Endodermal cell (in vitro differentiated cells): ENCODE data around the gene MFAP3L. TPM values are rescaled to one million over a fixed set of nuclear protein-coding genes. Genes with fewer than 3 reads are reported as not detected.

Experiments
- DNase-seq: peaks from one replicate; pipeline ENCODE4 v3.0.0-alpha.2; 2017
- H3K27ac ChIP-seq: 2 replicates; pipeline ENCODE4 v1.5.1; 2013; ENCODE audit warnings: mild to moderate bottlenecking, low read depth, low read length, moderate library complexity
- H3K27me3 ChIP-seq: 2 replicates; pipeline ENCODE4 v1.6.1; 2013; ENCODE audit warnings: mild to moderate bottlenecking, low read length, moderate library complexity; ENCODE audit not compliant: insufficient read depth, control insufficient read depth, poor library complexity, severe bottlenecking
- H3K36me3 ChIP-seq: 2 replicates; pipeline ENCODE4 v1.7.0; 2013; ENCODE audit warnings: mild to moderate bottlenecking, low read length, moderate library complexity; ENCODE audit not compliant: control insufficient read depth, insufficient read depth
- H3K4me1 ChIP-seq: one replicate; pipeline ENCODE4 v1.7.0; 2013; ENCODE audit warnings: low read length; ENCODE audit not compliant: control insufficient read depth, insufficient read depth
- H3K4me3 ChIP-seq: 2 replicates; pipeline ENCODE4 v1.5.1; 2013; ENCODE audit warnings: mild to moderate bottlenecking, low read length, moderate library complexity
- H3K9ac ChIP-seq: 2 replicates; pipeline ENCODE4 v1.6.1; 2013; ENCODE audit warnings: mild to moderate bottlenecking, low read length, moderate library complexity; ENCODE audit not compliant: poor library complexity, severe bottlenecking; ENCODE audit errors: extremely low read depth
- H3K9me3 ChIP-seq: 2 replicates; pipeline ENCODE4 v1.6.1; 2013; ENCODE audit warnings: mild to moderate bottlenecking, low read length, moderate library complexity; ENCODE audit not compliant: control insufficient read depth
- H3K27ac Mint-ChIP-seq: 2 replicates; pipeline ENCODE4 v1.8.0; 2020; ENCODE audit warnings: mixed read lengths
- H3K27me3 Mint-ChIP-seq: 2 replicates; pipeline ENCODE4 v1.8.0; 2021; ENCODE audit warnings: mild to moderate bottlenecking, mixed read lengths; ENCODE audit not compliant: insufficient read depth
- H3K36me3 Mint-ChIP-seq: 2 replicates; pipeline ENCODE4 v1.8.0; 2020; ENCODE audit warnings: low read depth, mixed read lengths
- H3K4me1 Mint-ChIP-seq: 2 replicates; pipeline ENCODE4 v1.8.0; 2020; ENCODE audit warnings: mixed read lengths
- H3K4me3 Mint-ChIP-seq: 2 replicates; pipeline ENCODE4 v1.8.0; 2020; ENCODE audit warnings: mild to moderate bottlenecking, moderate library complexity, mixed read lengths
- H3K9me3 Mint-ChIP-seq: 2 replicates; pipeline ENCODE4 v1.8.0; 2020; ENCODE audit warnings: mild to moderate bottlenecking, mixed read lengths
- CTCF ChIP-seq: fragments of 200-600 bp; sonication (generic); conservative IDR thresholded peaks from 2 replicates; pipeline ENCODE4 v1.5.0; 2021; ENCODE audit warnings: antibody characterized with exemption, mild to moderate bottlenecking
- WGBS, 2 experiments: methylation state at CpG; one replicate each; pipeline versions ENCODE4 v1.1.5 to v1.1.7; 2013; ENCODE audit warnings: missing lambda C conversion rate in 2 of 2, mixed read lengths in 1 of 2; ENCODE audit not compliant: insufficient coverage in 1 of 2, insufficient read length in 1 of 2; 5-methylcytosine and 5-hydroxymethylcytosine counted together
- total RNA-seq, 2 donors: library from RNA; stranded (reverse); fragmentation: NEBNext Ultra II Directional in 1 of 2; extraction: Animal tissue kit (Norgen Biotek cat#: 25700) in 1 of 2; gene quantifications; 2 replicates in 1 of 2; 3 replicates in 1 of 2; pipeline ENCODE4 v1.2.1, GENCODE V29; 2021

MFAP3L gene
- total RNA-seq, 2 donors from 2014 or later = 19.6 to 25.3 TPM

DNA sequence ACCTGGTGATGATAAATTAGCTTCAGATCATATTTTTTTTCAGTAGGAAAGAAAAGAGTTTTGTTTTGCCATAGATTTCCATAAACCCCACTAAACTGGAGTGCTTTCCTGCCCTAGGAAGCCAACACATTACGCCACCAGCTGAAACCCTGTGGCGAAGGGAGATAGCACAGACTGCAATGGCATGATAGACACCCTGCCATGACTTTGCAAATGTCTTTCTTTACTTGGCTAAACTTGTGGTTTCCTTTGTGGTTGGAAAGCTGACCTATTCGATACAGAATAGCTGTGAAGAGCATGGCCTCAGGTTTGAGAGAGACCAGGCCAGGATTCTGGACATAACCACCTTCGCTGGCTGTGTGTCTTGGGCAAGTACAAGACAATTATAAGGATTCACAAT is 19.1 kb downstream of the MFAP3L start:
- Histone ChIP-seq H3K9me3 (peaks cover 14% of the 10 kb centered on the region), H3K4me3 (no peak overlapping the region), H3K9ac (no peak overlapping the region), H3K4me1 (peaks cover 13% of the 10 kb centered on the region), H3K27me3 (no peaks in the 10 kb centered on the region), H3K36me3 (no peaks in the 10 kb centered on the region), H3K27ac (no peak overlapping the region)
- Mint-ChIP-seq H3K4me1 (peaks cover 42% of the 10 kb centered on the region), H3K27ac (no peak overlapping the region), H3K27me3 (no peaks in the 10 kb centered on the region), H3K4me3 (no peak overlapping the region), H3K9me3 (peaks cover 9% of the 10 kb centered on the region), H3K36me3 (peaks cover 14% of the 10 kb centered on the region)
- no peak for DNase-seq
- WGBS, 2 experiments = 89 to 100% methylated on average over 4 of the region's 4 CpGs
- no peak for TF ChIP-seq CTCF

DNA sequence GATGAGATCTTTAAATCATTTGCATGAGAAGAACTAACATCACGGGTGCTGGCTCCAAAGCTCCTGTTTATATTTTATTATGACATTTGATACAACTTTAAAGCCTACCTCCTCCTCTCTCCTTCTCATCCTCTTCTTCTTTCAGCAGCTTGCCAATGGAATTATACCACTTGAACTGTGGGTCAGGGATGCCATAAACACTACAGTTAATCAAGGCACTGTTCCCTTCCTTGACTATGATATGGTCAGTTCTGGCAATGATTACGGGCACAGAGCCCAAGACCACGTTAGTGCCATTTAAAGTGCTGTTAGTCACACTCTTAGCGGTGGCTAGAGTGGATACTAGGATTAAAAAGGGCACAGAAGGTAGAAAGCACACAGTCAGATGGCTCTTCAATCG is 20.7 kb downstream of the MFAP3L start:
- H3K4me3 ChIP-seq = no peak overlapping the region
- no peak overlapping the region for H3K9ac ChIP-seq
- H3K9me3 ChIP-seq = peaks cover 3% of the 10 kb centered on the region
- no peaks in the 10 kb centered on the region for H3K36me3 ChIP-seq
- Mint-ChIP-seq H3K27ac (no peak overlapping the region), H3K4me1 (peaks cover 54% of the 10 kb centered on the region), H3K4me3 (no peak overlapping the region), H3K36me3 (peaks cover 3% of the 10 kb centered on the region), H3K9me3 (peaks cover under 1% of the 10 kb centered on the region), H3K27me3 (no peaks in the 10 kb centered on the region)
- H3K4me1 ChIP-seq = peaks cover 21% of the 10 kb centered on the region
- no peak overlapping the region for H3K27ac ChIP-seq
- WGBS, 2 experiments = 93 to 95% methylated on average over 4 to 5 of the region's 5 CpGs
- no peaks in the 10 kb centered on the region for H3K27me3 ChIP-seq
- DNase-seq = no peak
- no peak for TF ChIP-seq CTCF

GRCh38 chr4:170004651-170005295 is 21.4 kb downstream of the MFAP3L start:
- Histone ChIP-seq H3K9me3 (no peaks in the 10 kb centered on the region), H3K27me3 (no peaks in the 10 kb centered on the region), H3K4me1 (peaks cover 20% of the 10 kb centered on the region), H3K4me3 (peak overlapping the region; percentile 19), H3K36me3 (no peaks in the 10 kb centered on the region), H3K27ac (no peak overlapping the region), H3K9ac (no peak overlapping the region)
- peak overlapping the region; percentile 31 for H3K27ac Mint-ChIP-seq
- 50 to 65% methylated on average over 4 of the region's 5 CpGs for WGBS, 2 experiments
- no peak for TF ChIP-seq CTCF
- H3K4me1 Mint-ChIP-seq = peaks cover 53% of the 10 kb centered on the region
- H3K36me3 Mint-ChIP-seq = no peaks in the 10 kb centered on the region
- H3K9me3 Mint-ChIP-seq = no peaks in the 10 kb centered on the region
- DNase-seq = no peak
- H3K27me3 Mint-ChIP-seq = no peaks in the 10 kb centered on the region
- H3K4me3 Mint-ChIP-seq = no peak overlapping the region
